GM19463 (cell line): ENCODE results near the gene PTPRQ.
"Not testable (repeated sequence)": the region's sequence is repeated elsewhere in the genome, so short reads cannot be mapped to it uniquely, and the experiment has no call there.

Experiments
- ATAC-seq: cut with Tn5 transposase; IDR thresholded peaks from one replicate; pipeline ENCODE4 v1.9.1; 2021; ENCODE audit warnings: mild to moderate bottlenecking, moderate library complexity; ENCODE audit not compliant: unreplicated experiment

PTPRQ gene

GRCh38 chr12:80634903-80635302, 190.9 kb downstream of the PTPRQ start:
- no peak for ATAC-seq

GRCh38 chr12:80636832-80637231, 192.8 kb downstream of the PTPRQ start:
- no peak for ATAC-seq

- ATAC-seq: no peak
Observed at GRCh38 chr12:80641936-80642335, 197.9 kb downstream of the PTPRQ start.

- ATAC-seq: no peak
Observed at GRCh38 chr12:80643961-80644360, 199.9 kb downstream of the PTPRQ start.

GRCh38 chr12:80648881-80649280, 204.8 kb downstream of the PTPRQ start:
- no peak for ATAC-seq

GRCh38 chr12:80655751-80656150, 211.7 kb downstream of the PTPRQ start:
- no peak for ATAC-seq

- no peak for ATAC-seq
Observed at GRCh38 chr12:80659512-80660063, 215.6 kb downstream of the PTPRQ start.

- no peak for ATAC-seq
Observed at GRCh38 chr12:80662586-80662985, 218.6 kb downstream of the PTPRQ start.

- ATAC-seq: no peak
Observed at GRCh38 chr12:80670214-80670613, 226.2 kb downstream of the PTPRQ start.

- ATAC-seq: not testable (repeated sequence)
Observed at GRCh38 chr12:80676042-80676636, 232.1 kb downstream of the PTPRQ start.

- no peak for ATAC-seq
Observed at GRCh38 chr12:80676856-80677255, 232.8 kb downstream of the PTPRQ start.

- ATAC-seq: no peak
Observed at GRCh38 chr12:80677994-80678393, 234.0 kb downstream of the PTPRQ start.

- ATAC-seq: no peak
Observed at GRCh38 chr12:80679346-80680131, 235.5 kb downstream of the PTPRQ start.

- ATAC-seq: peak; percentile 89
Observed at GRCh38 chr12:80681287-80681686, 237.3 kb downstream of the PTPRQ start.

GRCh38 chr12:80681786-80682185, 237.8 kb downstream of the PTPRQ start:
- ATAC-seq: no peak

- ATAC-seq: no peak
Observed at GRCh38 chr12:80684077-80684495, 240.1 kb downstream of the PTPRQ start.

- no peak for ATAC-seq
Observed at GRCh38 chr12:80690090-80690489, 246.1 kb downstream of the PTPRQ start.

- no peak for ATAC-seq
Observed at GRCh38 chr12:80690513-80690912, 246.5 kb downstream of the PTPRQ start.

GRCh38 chr12:80692114-80692513, 248.1 kb downstream of the PTPRQ start:
- no peak for ATAC-seq

- no peak for ATAC-seq
Observed at GRCh38 chr12:80697270-80697887, 253.3 kb downstream of the PTPRQ start.

- ATAC-seq: no peak
Observed at GRCh38 chr12:80698256-80698655, 254.2 kb downstream of the PTPRQ start.
